Neural progenitor cell (in vitro differentiated cells): ENCODE data around the gene WIZ. TPM values are rescaled to one million over a fixed set of nuclear protein-coding genes. Genes with fewer than 3 reads are reported as not detected.

Source experiments
- DNase-seq: peaks from one replicate; pipeline ENCODE4 v3.0.0-alpha.2; 2016; ENCODE audit warnings: low spot score
- H2AFZ ChIP-seq: fragments of 200-600 bp; sonication (generic); replicated peaks from 2 replicates; pipeline ENCODE4 v1.6.1; 2016; ENCODE audit warnings: antibody characterized with exemption
- H3F3A ChIP-seq: fragments of 200-600 bp; sonication (generic); 2 replicates; pipeline ENCODE4 v1.6.1; 2016; ENCODE audit warnings: antibody characterized with exemption, low read depth
- H3K27ac ChIP-seq: fragments of 200-600 bp; sonication (generic); 2 replicates; pipeline ENCODE4 v1.5.1; 2016; ENCODE audit warnings: mild to moderate bottlenecking
- H3K27me3 ChIP-seq: fragments of 200-600 bp; sonication (generic); 2 replicates; pipeline ENCODE4 v1.6.1; 2016; ENCODE audit warnings: mild to moderate bottlenecking, moderate library complexity
- H3K36me3 ChIP-seq: fragments of 200-600 bp; sonication (generic); 2 replicates; pipeline ENCODE4 v1.5.1; 2016
- H3K4me1 ChIP-seq: fragments of 200-600 bp; sonication (generic); 2 replicates; pipeline ENCODE4 v1.6.1; 2016; ENCODE audit warnings: mixed run types
- H3K4me2 ChIP-seq: fragments of 200-600 bp; sonication (generic); 2 replicates; pipeline ENCODE4 v1.6.1; 2016
- H3K4me3 ChIP-seq: fragments of 200-600 bp; sonication (generic); 2 replicates; pipeline ENCODE4 v1.5.1; 2016
- H3K79me2 ChIP-seq: fragments of 200-600 bp; sonication (generic); 2 replicates; pipeline ENCODE4 v1.6.1; 2016; ENCODE audit warnings: low read depth
- H3K9ac ChIP-seq: fragments of 200-600 bp; sonication (generic); 2 replicates; pipeline ENCODE4 v1.6.1; 2016
- H3K9me3 ChIP-seq: fragments of 200-600 bp; sonication (generic); 2 replicates; pipeline ENCODE4 v1.5.1; 2016; ENCODE audit warnings: low read depth
- H4K20me1 ChIP-seq: fragments of 200-600 bp; sonication (generic); 2 replicates; pipeline ENCODE4 v1.6.1; 2016; ENCODE audit warnings: low read depth
- H3K27ac Mint-ChIP-seq: 3 replicates; pipeline ENCODE4 v1.8.0; 2021; ENCODE audit warnings: mixed read lengths
- H3K27me3 Mint-ChIP-seq: 2 replicates; pipeline ENCODE4 v1.8.0; 2022; ENCODE audit warnings: low read depth, mild to moderate bottlenecking, inconsistent platforms, moderate library complexity, mixed read lengths; ENCODE audit not compliant: insufficient read depth
- H3K36me3 Mint-ChIP-seq: 3 replicates; pipeline ENCODE4 v1.8.0; 2021; ENCODE audit warnings: mixed read lengths
- H3K4me1 Mint-ChIP-seq: 3 replicates; pipeline ENCODE4 v1.8.0; 2021; ENCODE audit warnings: mixed read lengths
- H3K4me3 Mint-ChIP-seq: 3 replicates; pipeline ENCODE4 v1.8.0; 2021; ENCODE audit warnings: mild to moderate bottlenecking, moderate library complexity, mixed read lengths
- H3K9me3 Mint-ChIP-seq: 3 replicates; pipeline ENCODE4 v1.8.0; 2020; ENCODE audit warnings: mixed read lengths
- EZH2 ChIP-seq: fragments of 200-600 bp; sonication (generic); IDR thresholded peaks from 2 replicates; pipeline ENCODE4 v1.6.1; 2017; ENCODE audit warnings: antibody characterized with exemption, mild to moderate bottlenecking, moderate library complexity
- EZH2phosphoT487 ChIP-seq: fragments of 200-600 bp; sonication (generic); IDR thresholded peaks from 2 replicates; pipeline ENCODE4 v1.6.1; 2017; ENCODE audit warnings: antibody characterized with exemption
- total RNA-seq: library from RNA; depleted of rRNA; stranded (reverse); fragments of >200 nt; gene quantifications from 2 replicates; pipeline ENCODE4 v1.2.3, GENCODE V29; 2015; ENCODE audit warnings: low replicate concordance
- TF ChIP-seq, protein P1 (sequence below): fragments of 200-600 bp; sonication (generic); IDR thresholded peaks from 2 replicates; pipeline ENCODE4 v1.5.1; 2017; ENCODE audit warnings: antibody characterized with exemption, mild to moderate bottlenecking

The WIZ gene
- total RNA-seq, 1 donor from 2014 or later, result 9.1 TPM

DNA sequence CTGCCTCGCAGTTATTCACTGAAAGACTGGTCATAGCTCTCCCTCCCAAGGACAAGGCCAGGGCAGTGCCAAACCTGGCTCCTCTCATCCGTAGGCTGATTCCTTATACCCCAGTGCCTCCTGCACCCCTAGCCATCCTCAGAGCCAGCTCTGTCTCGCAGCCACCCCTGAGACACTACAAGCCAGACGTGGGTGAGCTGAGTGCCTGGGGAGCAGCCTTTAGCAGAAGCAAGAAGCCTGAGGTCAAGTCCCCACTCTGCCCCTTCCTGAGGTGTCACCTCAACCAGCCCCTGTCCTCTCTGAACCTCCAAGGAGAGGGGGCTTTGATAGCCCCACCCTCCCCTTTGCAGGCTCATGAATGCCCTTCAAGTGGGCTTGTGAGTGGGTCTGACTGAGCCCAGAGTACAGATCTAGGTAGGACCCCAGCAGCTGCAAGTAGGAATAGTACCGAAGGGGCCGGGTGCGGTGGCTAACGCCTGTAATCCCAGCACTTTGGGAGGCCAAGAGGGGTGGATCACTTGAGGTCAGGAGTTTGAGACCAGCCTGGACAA lies 16.2 kb downstream of the WIZ start:
- no peak overlapping the region for H3K27ac ChIP-seq
- no peaks in the 10 kb centered on the region for H3K36me3 ChIP-seq
- peaks cover 5% of the 10 kb centered on the region for H3K4me1 ChIP-seq
- TF ChIP-seq, protein P1, sequence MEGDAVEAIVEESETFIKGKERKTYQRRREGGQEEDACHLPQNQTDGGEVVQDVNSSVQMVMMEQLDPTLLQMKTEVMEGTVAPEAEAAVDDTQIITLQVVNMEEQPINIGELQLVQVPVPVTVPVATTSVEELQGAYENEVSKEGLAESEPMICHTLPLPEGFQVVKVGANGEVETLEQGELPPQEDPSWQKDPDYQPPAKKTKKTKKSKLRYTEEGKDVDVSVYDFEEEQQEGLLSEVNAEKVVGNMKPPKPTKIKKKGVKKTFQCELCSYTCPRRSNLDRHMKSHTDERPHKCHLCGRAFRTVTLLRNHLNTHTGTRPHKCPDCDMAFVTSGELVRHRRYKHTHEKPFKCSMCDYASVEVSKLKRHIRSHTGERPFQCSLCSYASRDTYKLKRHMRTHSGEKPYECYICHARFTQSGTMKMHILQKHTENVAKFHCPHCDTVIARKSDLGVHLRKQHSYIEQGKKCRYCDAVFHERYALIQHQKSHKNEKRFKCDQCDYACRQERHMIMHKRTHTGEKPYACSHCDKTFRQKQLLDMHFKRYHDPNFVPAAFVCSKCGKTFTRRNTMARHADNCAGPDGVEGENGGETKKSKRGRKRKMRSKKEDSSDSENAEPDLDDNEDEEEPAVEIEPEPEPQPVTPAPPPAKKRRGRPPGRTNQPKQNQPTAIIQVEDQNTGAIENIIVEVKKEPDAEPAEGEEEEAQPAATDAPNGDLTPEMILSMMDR, result no peak
- no peak for TF ChIP-seq EZH2
- TF ChIP-seq EZH2phosphoT487, result no peak
- peaks cover 8% of the 10 kb centered on the region for H3K27me3 Mint-ChIP-seq
- peak overlapping the region; percentile 96 for H3K4me3 Mint-ChIP-seq
- H3F3A ChIP-seq, result peaks cover 11% of the 10 kb centered on the region
- peak overlapping the region; percentile 75 for H3K4me2 ChIP-seq
- peaks cover 24% of the 10 kb centered on the region for H3K4me1 Mint-ChIP-seq
- H4K20me1 ChIP-seq, result peaks cover 27% of the 10 kb centered on the region
- H3K4me3 ChIP-seq, result peak overlapping the region; percentile 97
- peak overlapping the region; percentile 64 for H3K27ac Mint-ChIP-seq
- H2AFZ ChIP-seq, result peak overlapping the region; percentile 99
- H3K9ac ChIP-seq, result no peak overlapping the region
- no peaks in the 10 kb centered on the region for H3K27me3 ChIP-seq
- H3K79me2 ChIP-seq, result peaks cover 36% of the 10 kb centered on the region
- no peaks in the 10 kb centered on the region for H3K9me3 Mint-ChIP-seq
- no peaks in the 10 kb centered on the region for H3K9me3 ChIP-seq
- no peak for DNase-seq
- H3K36me3 Mint-ChIP-seq, result peaks cover 5% of the 10 kb centered on the region

- Mint-ChIP-seq H3K27ac (peak overlapping the region; percentile 64), H3K4me1 (peaks cover 24% of the 10 kb centered on the region), H3K27me3 (peaks cover 9% of the 10 kb centered on the region), H3K4me3 (peak overlapping the region; percentile 96), H3K9me3 (no peaks in the 10 kb centered on the region), H3K36me3 (peaks cover 5% of the 10 kb centered on the region)
- no peaks in the 10 kb centered on the region for H3K36me3 ChIP-seq
- H3F3A ChIP-seq, result peaks cover 11% of the 10 kb centered on the region
- TF ChIP-seq EZH2 (no peak), EZH2phosphoT487 (no peak)
- TF ChIP-seq, protein P1, result no peak
- peak overlapping the region; percentile 99 for H2AFZ ChIP-seq
- H3K9ac ChIP-seq, result no peak overlapping the region
- H3K4me2 ChIP-seq, result peak overlapping the region; percentile 75
- H4K20me1 ChIP-seq, result peaks cover 27% of the 10 kb centered on the region
- H3K4me3 ChIP-seq, result peak overlapping the region; percentile 97
- H3K9me3 ChIP-seq, result no peaks in the 10 kb centered on the region
- peaks cover 36% of the 10 kb centered on the region for H3K79me2 ChIP-seq
- no peaks in the 10 kb centered on the region for H3K27me3 ChIP-seq
- peak overlapping the region; percentile 15 for H3K27ac ChIP-seq
- DNase-seq, result peak; percentile 97
- peaks cover 5% of the 10 kb centered on the region for H3K4me1 ChIP-seq
These were observed 16.9 kb downstream of the WIZ start for GRCh38 chr19:15432629-15433518.

GRCh38 chr19:15432018-15432494 lies 17.7 kb downstream of the WIZ start:
- Histone ChIP-seq H3K27me3 (no peaks in the 10 kb centered on the region), H3K9me3 (no peaks in the 10 kb centered on the region), H3K4me3 (peak overlapping the region; percentile 100), H3K36me3 (no peaks in the 10 kb centered on the region), H2AFZ (no peak overlapping the region), H3F3A (peaks cover 11% of the 10 kb centered on the region), H3K79me2 (peaks cover 36% of the 10 kb centered on the region), H3K9ac (peak overlapping the region; percentile 98), H3K4me1 (peaks cover 5% of the 10 kb centered on the region), H4K20me1 (peaks cover 27% of the 10 kb centered on the region), H3K4me2 (peak overlapping the region; percentile 95), H3K27ac (no peak overlapping the region)
- Mint-ChIP-seq H3K4me1 (peaks cover 24% of the 10 kb centered on the region), H3K27ac (peak overlapping the region; percentile 97), H3K27me3 (peaks cover 7% of the 10 kb centered on the region), H3K9me3 (no peaks in the 10 kb centered on the region), H3K4me3 (peak overlapping the region; percentile 98), H3K36me3 (peaks cover 10% of the 10 kb centered on the region)
- TF ChIP-seq EZH2 (no peak), EZH2phosphoT487 (no peak)
- TF ChIP-seq, protein P1, result no peak
- peak; percentile 47 for DNase-seq
